GM12801 (cell line): ENCODE data around the gene MACROH2A1.

Experiments used
- TF ChIP-seq, protein P1 (sequence below): IDR thresholded peaks from one replicate; pipeline ENCODE4 v1.5.1; 2011; ENCODE audit warnings: control low read depth; ENCODE audit not compliant: insufficient read length; ENCODE audit errors: extremely low read depth

Gene MACROH2A1

DNA sequence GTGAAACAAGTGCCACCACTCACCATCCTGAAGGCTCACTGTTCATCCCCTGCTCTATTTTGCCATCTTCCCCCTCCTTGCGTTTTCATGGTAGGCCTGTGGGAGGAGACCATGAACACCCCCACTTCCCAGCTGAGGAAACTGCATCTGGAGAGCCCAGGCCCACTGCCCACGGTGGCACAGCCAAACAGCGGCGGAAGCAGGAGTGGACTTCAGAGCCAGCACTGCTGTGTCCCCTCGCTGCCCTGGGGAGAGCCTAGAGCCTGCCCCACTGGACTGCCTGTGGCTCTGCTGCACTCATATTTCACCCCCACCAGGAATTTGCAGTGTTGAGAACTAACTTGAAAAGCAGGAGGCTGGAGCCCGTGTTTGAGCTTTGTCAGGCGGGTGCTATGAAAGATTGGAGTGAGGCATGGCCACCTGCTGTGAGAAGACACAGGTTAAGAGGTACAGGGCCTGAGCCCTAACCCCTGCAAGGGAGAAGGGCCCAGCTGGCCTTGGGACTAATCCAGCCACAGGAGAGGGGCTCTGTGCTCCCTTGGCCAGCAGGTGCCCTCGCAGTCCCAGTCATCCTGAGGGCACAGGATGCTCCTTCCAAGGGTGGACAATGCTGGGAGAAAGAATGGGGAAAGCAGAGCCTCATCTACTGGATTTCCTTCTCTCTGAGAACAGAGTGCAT is 79.0 kb downstream of the MACROH2A1 start:
- TF ChIP-seq, protein P1, sequence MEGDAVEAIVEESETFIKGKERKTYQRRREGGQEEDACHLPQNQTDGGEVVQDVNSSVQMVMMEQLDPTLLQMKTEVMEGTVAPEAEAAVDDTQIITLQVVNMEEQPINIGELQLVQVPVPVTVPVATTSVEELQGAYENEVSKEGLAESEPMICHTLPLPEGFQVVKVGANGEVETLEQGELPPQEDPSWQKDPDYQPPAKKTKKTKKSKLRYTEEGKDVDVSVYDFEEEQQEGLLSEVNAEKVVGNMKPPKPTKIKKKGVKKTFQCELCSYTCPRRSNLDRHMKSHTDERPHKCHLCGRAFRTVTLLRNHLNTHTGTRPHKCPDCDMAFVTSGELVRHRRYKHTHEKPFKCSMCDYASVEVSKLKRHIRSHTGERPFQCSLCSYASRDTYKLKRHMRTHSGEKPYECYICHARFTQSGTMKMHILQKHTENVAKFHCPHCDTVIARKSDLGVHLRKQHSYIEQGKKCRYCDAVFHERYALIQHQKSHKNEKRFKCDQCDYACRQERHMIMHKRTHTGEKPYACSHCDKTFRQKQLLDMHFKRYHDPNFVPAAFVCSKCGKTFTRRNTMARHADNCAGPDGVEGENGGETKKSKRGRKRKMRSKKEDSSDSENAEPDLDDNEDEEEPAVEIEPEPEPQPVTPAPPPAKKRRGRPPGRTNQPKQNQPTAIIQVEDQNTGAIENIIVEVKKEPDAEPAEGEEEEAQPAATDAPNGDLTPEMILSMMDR: no peak

DNA sequence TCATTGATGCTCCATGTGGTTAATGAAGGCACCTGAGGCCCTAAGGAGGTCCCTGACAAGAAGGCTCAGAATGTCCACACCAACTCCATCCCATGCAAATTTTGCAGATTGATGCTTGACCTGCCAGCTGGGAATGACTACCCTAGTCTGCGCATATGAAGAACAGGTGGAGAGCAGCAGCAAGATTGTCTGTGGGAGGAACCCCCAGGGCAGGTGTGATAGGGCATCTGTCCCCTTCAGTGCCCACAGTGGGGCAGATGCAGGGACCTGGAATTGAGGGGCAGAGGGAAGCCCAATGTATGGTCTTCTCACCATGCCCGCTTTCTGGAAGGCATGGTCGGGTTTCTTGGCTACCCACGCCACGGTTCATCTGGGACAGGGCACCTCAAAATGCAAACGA is 79.6 kb downstream of the MACROH2A1 start:
- TF ChIP-seq, protein P1: no peak

DNA sequence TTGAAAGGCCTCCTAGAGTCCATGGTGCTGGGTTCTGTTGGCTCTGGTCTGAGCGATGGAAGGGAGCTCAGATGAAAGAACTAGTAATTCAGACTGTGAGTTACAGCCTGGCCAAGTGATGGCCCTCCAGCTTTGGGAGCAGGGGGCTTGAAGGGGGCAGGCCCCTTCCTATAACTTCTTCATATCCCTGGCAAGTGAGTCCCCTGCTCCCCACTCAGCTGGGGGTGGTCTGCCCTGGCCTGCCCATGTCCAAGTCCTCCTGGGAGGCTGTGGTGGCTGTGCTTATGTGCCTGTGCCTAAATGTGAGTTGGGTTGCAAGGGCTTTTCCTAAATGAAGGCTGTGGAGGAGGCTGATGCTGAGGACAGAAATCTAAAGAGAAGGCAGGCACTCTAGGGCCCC is 80.1 kb downstream of the MACROH2A1 start:
- TF ChIP-seq, protein P1: no peak

DNA sequence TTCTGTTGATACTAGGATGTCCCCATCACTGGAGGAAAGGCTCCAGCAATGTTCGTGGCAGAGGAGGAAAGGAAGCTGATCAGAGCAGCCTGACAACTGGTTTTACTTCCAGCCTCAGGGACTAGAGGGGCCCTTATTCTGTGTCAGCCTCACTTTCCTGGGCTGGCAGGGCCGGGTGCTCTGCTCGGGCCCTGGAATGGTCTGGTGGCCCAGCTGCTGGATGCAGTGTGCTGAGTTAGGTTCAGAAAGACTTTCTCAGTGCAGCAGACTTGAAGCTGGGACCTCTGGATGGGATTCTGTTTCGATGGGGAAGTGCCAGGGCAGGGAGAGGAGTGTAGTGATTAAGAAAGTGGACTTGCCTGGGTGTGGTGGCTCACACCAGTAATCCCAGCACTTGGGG is 81.0 kb downstream of the MACROH2A1 start:
- TF ChIP-seq, protein P1: no peak

DNA sequence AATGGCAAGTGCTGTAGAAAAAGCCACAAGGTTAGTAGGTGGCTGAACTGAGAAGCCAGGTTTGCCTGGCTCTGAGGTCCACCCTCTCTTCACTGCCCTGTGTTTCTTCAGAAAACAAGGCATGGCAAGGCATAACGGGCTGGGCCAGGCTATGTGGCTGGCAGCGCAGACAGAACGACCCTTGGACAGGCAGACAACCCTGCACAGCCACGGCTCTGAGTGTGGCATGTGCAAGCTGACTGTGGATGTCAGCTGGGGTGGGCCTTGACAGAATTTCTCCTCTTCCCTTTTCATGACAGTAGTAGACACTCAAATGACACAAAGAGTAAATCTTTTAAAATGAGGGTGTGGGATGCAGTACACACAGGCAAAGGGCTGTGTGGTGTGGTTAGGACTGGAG is 81.7 kb downstream of the MACROH2A1 start:
- TF ChIP-seq, protein P1: no peak

DNA sequence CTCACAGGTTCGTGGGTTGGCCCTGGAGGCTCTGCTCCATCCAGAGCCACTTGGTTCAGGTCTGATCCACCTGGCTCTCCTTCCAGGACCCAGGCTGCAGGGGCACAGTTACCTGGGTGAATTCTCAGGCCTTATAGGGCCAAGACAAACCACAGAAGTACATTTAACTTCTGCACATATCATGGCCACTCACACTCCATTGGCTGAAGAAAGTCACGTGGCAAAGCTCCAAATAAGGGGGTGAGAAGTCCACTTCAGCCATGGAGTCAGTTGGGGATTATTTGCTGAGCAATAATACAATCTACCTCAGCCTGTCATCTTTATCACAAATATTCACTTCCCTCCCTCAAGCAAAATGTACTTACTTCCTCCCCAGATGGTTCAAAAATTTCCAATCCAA is 83.6 kb downstream of the MACROH2A1 start:
- TF ChIP-seq, protein P1: no peak

DNA sequence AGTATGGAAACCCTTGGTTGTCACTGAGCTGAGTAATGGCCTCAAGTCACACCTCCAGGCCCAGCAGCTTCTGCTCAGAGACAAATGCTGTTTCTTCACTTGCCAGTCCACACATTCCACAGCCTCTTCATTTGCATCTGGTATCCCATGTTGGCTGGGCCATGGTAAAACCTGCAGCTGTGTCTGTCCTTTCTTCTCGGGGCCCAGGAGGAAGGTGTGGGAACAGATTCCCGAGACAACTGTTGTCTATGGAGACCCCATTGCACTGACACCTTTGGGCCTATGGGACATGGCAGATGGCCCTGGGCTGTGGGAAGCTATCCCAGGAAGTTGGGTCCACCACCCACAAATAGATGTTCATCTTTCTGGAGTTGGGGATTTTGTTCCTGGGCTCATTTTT is 85.1 kb downstream of the MACROH2A1 start:
- TF ChIP-seq, protein P1: no peak
